CD4-positive, alpha-beta T cell treated with Interleukin-1 beta for 1 hour (primary cell): Measurements from ENCODE around the gene EDC3.
"Not testable (repeated sequence)": the region's sequence is repeated elsewhere in the genome, so short reads cannot be mapped to it uniquely, and the experiment has no call there.

ENCODE experiments used
- DNase-seq, 2 donors: peaks; one replicate each; pipeline ENCODE4 v3.0.0-alpha.2; 2020 to 2022

EDC3 gene, protein sequence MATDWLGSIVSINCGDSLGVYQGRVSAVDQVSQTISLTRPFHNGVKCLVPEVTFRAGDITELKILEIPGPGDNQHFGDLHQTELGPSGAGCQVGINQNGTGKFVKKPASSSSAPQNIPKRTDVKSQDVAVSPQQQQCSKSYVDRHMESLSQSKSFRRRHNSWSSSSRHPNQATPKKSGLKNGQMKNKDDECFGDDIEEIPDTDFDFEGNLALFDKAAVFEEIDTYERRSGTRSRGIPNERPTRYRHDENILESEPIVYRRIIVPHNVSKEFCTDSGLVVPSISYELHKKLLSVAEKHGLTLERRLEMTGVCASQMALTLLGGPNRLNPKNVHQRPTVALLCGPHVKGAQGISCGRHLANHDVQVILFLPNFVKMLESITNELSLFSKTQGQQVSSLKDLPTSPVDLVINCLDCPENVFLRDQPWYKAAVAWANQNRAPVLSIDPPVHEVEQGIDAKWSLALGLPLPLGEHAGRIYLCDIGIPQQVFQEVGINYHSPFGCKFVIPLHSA

DNA sequence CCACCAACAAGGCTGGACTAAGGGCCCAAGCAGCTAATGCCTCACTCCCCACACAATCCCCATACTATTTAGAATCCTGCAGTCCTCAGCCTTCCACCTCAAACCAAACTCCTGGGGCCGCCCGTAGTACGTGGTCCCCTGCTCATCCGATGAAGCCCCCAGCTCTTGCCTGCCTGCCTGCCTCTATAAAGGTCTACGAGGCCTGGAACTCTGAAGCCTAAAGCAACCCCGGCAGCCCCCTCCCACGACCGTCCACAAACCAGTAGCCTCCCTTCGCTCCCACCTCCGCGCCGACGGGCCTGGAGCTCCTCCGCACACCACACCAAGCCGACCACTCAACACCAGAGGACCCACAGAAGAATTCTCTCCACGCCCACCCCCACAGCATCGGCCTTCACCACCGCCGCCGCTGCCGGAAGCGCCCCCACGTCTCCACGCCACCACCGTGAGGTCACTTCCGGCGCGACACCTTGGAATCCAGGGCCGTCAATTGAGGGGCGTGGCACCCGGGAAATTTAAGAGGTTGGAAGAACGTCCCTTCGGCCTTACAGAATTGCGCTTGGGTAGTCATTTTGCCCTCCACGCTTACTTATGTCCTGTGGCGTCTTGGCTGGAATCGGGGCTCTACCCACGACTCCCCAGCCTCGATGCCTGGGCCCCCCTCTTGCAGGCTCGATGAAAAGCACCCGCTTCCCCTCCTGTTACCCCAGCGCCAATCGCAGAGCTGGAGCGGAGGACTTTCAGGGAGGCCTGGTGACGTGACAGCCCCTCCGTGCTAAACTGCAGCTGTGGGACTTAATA, at the start of gene EDC3:
EDC3 (minus strand) TSS at position 428 of the 801 bp plus-strand sequence. CDS start 20,900 bp downstream, outside the sequence.
- DNase-seq, result peak; percentile 86

DNA sequence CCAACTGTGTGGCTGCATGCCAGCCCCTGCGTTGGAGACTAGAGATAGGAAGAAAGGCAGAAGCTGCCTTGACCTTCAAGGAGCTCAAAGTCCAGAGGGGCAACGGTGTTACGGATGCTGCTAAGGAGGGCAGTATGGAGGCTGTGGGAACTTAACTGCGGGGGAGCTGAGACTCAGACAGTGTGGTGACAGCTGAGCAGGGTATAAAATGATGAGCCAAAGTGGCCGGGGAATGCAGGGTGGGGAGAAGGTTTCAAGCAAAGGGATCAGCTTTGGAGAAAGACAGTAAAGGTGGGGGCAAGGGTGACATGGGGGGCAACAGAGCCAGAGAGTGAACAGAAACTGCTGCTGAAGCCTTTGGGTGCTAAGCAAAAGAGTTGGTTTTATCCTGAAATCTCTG, 46.6 kb upstream of the EDC3 start:
- no peak for DNase-seq

DNA sequence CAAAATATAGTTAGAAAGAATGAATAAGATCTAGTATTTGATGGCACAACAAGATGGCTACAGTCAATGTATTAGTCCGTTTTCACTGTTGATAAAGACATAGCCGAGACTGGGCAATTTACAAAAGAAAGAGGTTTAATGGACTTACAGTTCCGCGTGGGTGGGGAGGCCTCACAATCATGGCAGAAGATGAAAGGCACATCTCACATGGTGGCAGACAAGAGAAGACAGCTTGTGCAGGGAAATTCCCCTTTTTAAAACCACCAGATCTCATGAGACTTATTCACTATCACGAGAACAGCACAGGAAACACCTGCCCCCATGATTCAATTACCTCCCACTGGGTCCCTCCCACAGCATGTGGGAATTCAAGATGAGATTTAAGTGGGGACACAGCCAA, 42.4 kb upstream of the EDC3 start:
- DNase-seq, result not testable (repeated sequence)

DNA sequence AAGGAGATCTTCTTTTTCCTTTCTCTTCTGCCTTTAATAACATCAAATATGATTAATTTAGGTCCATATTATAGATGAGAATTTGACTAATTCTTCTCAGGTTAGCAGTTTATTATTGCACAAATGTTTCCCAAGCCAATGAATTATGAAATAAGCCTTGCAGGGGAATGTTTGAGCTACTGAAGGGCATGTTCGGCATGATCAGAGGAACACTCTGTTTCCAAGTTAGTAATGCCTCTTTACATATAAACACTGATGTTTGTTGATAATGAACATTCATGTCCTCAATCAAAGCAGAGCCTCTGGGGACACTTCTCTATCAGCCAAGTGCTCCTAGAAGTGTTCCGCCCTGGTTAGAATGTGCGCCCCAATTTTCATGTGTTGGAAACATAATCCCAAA, 39.5 kb upstream of the EDC3 start:
- DNase-seq, result no peak

DNA sequence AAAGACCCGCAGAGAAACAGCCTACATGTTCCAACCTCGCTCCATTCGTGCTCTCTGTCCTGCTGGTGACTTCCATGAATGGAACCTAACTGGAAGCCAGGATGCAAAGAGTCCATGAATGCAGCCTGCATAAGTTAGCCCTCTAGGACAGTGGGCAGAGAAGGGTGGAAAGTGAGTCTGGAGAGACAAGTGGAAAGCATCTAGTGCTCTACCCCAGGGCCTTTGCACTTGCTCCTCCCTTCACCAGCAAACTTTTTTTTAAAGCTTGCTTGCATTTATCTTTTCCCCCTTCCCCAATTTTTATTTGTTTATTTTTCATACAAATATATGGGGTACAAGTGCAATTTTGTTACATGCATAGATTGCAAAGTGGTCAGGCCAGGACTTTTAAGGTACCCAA, 37.4 kb upstream of the EDC3 start:
- no peak for DNase-seq

DNA sequence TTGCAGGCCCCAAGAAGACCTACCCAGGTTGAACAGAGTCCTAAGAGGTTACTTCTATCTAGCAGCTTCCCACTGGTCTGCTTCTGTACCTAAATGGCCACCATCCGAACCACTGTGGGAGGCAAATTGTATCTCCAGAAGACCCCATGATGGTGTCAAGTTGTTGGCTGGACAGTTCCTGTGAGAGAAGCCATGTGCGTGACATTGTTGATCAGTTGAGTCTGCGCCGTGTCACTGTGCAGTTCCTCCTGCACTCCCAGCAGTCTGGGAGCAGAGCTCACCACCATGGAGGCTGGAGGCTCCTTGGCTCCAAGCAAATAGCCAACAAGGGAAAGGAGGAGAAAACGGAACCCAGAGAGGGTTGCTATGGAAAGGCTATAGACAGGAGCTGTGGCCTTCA, 37.0 kb upstream of the EDC3 start:
- DNase-seq, result no peak

DNA sequence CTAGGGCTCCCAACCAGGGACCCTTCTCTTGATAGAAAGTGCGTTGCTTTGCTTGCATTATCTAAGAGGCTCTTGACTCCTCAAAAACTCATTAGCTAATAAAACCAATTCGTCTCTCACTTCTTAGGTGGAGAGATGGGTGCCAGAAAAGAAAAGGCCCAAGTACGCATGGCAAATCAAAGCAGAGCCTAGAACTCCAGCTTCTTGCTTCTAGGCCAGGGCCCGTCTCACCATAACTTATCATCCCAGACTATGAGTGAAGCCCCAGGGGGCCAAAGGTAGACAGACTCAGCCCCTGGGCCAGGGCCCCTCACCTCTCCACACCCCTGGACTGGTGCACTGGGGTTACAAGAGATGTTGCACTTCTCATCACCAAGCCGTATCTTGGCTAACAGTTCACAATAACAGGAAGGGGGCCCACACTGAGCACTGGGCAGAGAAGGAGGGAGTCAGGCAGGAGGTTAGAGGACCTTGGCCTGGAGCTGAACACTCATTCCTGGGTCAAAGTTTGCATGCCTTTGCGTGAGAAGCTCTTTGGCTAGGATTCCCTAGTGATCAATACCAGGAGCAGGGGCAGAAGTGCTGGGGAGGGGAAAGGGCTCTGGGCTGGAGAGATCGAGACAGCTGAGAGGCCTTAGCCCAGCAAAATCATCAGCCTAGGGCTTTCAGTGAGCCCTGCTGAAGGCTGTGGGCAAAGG, 34.9 kb upstream of the EDC3 start:
- DNase-seq, result no peak

DNA sequence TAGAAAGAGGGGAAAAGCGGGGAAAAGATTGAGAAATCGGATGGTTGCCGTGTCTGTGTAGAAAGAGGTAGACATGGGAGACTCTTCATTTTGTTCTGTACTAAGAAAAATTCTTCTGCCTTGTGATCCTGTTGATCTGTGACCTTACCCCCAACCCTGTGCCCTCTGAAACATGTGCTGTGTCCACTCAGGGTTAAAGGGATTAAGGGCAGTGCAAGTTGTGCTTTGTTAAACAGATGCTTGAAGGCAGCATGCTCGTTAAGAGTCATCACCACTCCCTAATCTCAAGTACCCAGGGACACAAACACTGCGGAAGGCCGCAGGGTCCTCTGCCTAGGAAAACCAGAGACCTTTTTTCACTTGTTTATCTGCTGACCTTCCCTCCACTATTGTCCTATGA, 33.5 kb upstream of the EDC3 start:
- not testable (repeated sequence) for DNase-seq

DNA sequence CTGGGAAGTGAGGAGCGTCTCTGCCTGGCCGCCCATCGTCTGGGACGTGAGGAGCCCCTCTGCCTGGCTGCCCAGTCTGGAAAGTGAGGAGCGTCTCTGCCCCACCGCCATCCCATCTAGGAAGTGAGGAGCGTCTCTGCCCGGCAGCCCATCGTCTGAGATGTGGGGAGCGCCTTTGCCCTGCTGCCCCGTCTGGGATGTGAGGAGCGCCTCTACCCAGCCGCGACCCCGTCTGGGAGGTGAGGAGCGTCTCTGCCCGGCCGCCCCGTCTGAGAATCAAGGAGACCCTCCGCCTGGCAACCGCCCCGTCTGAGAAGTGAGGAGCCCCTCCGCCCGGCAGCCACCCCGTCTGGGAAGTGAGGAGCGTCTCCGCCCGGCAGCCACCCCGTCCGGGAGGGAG, 32.9 kb upstream of the EDC3 start:
- not testable (repeated sequence) for DNase-seq

DNA sequence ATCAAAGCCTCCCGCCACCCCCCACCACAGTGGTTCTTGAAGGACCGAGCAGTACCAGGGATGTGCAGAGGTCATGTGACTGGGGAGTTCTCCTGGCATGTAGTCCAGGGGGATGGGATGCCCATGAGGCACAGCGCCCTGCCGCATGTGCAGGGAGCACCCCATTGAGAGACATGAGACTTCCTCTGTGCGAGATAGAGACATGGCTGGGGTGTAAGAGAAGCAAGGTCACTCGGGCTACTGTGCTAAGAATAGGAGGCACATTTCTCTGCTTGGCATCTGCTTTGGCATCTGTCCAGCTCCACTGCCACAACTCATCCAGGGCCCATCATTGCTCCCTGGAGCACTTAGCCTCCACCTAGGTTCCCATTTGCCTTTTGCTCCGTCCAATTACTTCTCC, 31.9 kb upstream of the EDC3 start:
- DNase-seq, result no peak

DNA sequence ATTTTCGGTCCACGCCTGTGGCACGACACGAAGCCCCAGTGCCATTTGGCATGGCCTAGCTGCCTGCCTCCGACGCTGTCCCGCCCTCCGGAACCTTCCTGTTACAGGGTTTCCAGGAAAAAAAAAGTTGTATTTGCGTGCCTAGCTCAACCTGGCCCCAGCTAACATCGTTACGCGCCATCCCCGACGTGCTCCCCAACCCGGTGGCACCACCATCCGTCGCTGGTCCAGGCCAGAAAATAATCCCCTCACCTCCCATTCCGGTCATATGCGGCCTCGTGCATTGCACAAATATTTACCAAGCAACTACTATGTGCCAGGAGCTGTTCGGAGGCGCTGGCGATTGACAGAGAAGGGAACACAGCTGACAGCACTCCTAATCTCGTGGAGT, 30.9 kb upstream of the EDC3 start:
- DNase-seq, result no peak

DNA sequence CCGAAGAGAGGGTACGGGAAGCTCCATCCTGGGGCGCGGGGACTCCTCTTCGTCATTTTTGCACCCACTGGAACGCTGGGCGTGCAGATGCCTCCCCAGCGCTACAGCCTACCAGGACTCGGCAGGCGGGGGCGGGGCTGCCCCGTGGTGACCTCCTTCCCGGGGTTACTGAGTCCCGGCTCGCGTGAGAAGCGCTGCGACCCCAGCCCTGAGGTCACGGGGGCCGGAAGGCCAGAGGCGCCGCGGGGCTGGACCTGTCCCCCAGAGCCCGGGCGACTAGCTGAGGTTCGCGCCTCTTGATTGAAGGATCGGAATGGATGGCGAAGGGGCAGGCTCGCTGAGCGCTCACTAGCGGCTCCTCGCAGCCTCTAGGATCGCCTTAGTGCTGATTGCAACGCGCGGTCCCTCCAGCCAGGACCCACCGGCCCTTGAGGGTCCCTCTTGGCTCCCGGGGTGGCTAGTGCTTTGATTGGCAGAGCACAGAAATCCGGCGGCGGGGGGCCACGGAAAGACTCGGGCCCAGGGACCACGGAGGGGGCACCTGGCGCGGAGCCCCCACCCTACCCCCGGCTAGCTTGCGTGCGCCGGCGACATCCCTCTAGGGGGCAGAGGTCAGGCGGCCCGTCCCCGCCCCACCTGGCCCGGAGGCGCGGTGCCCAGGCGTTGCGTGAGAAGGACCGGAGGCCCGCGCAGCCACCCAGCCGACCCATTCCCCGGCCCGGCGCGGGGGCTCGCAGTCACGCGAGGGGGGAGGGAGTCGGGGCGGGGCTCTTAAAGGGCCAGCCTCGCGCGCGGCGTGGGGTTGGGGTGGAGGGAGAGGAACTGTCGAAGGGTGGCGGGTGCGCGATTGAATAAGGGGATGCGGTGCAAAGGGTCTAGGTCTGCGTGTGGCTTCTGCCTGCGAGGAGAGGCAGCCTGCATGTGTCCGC, 30.3 kb upstream of the EDC3 start:
- peak; percentile 13 to 33 for DNase-seq

DNA sequence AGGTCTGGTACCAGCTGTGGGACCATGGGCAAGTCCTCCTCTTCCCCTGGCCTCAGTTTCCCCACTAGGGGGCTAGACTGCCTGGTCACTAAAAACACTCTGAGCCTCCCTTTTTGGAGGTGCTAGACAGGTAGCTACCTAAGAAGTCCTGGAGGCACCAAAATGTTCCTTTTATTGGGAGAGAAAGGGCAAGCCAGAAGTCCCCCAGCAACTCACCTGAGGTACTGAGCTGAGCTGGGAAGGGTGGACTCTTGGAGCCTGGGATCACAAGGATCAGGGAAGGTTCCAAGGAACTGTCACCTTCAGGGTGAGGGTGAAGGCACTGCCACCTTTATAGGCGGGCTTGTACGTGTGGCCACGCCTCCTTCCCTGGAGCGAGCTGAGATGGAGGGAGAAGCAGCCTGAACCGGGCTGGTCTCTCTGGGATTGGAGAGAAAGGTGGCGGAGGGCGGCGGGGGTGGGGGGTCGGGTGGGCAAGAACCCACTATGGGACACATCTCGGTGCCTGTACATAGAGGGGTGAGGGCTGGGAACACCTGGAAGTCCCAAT, 29.5 kb upstream of the EDC3 start, which contains the start of gene CYP1A1:
CYP1A1 (minus strand) TSS at position 304 of the 550 bp plus-strand sequence. CDS start 2,431 bp downstream, outside the sequence.
- DNase-seq, result peak in 1 of 2 donors; percentile 25

DNA sequence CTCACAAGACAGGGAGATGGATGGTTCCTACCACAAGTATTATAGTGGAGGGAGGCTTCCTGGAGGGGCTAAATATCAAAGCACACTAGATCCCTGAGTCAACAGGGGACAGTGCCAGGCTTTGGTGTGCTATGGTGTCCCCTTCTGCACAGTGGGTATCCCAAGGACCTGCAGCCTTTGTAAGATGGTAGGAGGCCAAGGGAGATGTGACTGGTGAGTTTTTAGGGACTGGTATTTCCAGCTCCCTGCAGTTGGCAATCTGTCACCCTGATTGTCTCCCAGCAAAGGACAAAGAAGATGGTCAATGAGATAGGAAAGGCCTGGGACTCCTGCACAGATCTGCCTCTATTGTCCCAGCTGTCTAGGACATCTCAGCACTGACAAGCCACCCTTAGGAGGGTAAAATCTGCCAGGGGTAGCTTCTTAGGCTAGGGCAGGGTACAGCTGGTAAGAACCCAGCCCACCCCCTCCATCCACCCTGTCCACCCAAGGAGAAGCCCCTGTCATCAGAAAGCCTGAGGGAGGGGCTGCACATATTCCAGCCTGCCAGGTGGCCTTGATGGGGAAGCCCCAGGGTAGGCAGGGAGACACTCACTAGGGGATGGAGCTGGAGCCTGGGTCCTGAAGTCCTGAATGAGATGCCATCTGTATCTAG, 28.9 kb upstream of the EDC3 start:
- no peak for DNase-seq

DNA sequence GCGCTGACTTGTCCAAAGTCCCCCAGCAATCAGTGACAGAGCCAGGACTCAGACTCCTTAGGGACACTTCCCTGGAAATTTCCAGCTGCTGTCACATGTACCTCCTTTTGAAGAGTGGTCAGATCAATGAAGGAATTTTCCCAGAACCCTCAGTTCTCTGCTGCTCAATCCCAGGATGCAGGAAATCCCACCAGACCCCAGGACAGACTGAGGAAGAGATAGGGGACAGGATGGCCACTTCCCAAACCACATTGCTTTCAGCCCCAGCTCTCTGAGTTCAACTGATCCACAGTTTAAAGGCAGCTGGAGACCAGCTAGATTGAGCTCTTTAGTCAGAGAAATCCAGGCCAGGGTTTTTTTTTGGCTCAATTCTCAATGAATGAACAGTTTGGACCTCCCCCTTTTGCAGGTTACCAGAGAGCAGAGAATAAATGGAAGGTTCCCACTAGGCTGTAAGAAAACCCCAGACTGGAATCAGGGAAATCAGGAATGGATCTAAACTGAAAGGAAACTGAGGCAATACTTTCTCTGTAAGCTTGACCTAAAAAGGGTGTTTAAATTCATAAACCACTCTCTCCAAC, 28.0 kb upstream of the EDC3 start:
- DNase-seq, result peak in 1 of 2 donors; percentile 36

DNA sequence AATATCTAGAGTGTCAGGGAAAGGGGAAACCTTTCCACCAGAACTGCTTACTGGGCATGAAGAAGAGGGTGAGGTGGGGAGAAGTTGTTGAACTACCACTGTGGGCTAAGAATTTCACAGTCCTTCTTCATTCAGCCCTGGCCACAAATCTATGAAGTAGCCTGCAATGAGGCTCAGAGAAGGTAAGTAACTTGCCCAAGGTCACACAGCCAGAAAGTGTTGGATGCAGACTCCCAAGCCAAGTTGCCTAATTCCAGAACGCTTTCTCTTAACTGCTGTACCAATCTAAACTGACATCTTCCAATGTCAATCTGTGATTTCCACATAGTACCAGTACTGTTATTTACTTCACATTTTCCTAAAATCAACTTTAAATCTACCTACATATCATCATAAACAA, 27.4 kb upstream of the EDC3 start:
- DNase-seq, result no peak

DNA sequence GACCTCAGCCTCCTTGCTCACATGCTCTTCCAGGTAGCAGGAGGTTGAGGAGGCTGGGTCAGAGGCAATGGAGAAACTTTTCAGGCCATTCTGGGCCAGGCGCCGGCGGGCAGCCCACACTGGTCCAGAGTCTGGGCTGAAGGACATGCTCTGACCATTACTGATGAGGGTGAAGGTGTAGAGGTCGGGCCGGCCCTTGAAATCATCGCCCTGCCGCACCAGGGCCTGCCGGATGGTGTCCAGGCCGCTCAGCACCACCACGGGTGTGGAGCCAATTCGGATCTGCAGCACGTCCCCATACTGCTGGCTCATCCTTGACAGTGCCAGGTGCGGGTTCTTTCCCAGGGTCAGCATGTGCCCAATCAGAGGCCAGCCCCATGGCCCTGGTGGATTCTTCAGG, 26.8 kb upstream of the EDC3 start:
- no peak for DNase-seq

DNA sequence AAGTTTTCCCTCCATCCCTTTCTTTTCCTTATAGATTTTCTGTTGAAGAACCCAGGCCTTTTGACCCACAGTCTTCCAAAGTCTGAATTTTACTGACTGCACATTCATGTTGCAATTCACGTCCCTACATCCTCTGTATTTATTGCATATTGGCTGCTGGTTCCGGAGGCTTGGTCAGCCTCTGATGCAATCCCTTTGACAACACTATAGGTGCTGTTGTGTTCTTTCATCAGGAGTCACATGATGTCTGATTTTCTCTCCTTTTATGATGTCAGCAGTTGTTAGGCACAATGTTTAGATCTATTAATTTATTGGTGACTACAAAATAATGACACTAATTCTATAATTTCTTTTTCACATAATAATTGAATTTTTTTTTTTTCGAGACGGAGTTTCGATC, 20.8 kb upstream of the EDC3 start:
- no peak for DNase-seq

DNA sequence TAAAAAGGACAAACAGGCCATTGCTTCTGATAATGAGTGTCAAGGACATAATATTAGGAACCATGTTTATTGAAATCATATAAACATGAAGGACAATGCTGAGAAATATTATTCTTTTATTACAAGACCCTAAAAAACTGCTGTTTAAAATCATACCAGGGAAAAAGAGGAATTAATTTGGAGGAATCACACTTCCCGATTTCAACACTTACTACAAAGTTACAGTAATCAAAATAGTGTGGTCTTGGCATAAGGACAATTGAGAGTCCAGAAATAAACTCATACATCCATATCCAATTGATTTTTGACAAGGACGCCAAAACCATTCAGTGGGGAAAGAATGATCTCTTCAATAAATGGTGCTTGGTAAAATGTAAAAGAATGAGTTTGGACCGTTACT, 16.5 kb upstream of the EDC3 start:
- no peak for DNase-seq

DNA sequence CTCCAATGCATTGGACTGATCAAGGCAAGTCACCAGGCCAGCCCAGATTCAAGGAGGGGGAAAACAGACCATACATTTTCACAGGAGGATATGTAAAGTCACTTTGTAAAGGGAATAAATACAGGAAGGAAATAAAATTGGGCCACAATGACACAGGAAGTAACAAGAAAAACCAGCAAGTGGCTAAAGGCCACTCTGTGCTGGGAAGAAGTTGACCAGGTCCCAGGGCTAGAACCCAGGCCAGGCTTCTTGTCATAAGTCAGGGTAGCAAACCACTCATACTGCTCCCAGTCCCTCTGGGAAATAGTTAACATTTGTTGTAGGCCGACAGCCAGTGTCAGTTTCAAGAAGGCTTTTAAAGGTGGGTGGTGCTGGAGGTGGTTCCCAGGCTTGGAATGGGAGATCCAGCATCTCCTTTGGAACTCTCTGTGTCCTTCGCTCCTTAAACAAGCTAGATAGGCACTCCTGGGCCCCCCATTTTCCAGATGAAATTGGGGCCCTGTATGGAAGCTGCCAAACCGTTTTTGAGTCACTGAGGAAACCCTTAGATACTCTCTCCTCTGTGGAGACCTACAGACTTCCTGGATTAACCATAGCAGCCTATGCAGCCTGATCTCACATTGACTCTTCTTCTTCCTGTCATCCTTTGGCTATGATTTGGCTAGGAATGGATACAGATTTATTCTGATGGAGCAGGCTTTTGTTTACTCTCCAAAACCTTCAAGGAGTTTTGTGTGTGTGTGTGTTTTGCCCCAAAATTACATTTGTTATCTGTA, 14.7 kb upstream of the EDC3 start:
- no peak for DNase-seq
